ENCODE results near the gene HES2. TPM values are rescaled to one million over a fixed set of nuclear protein-coding genes. Genes with fewer than 3 reads are reported as not detected.

The HES2 gene
- total and polyA plus RNA-seq, 11 donors: 0.04 to 0.14 (median 0.12) TPM; not detected in 8

DNA sequence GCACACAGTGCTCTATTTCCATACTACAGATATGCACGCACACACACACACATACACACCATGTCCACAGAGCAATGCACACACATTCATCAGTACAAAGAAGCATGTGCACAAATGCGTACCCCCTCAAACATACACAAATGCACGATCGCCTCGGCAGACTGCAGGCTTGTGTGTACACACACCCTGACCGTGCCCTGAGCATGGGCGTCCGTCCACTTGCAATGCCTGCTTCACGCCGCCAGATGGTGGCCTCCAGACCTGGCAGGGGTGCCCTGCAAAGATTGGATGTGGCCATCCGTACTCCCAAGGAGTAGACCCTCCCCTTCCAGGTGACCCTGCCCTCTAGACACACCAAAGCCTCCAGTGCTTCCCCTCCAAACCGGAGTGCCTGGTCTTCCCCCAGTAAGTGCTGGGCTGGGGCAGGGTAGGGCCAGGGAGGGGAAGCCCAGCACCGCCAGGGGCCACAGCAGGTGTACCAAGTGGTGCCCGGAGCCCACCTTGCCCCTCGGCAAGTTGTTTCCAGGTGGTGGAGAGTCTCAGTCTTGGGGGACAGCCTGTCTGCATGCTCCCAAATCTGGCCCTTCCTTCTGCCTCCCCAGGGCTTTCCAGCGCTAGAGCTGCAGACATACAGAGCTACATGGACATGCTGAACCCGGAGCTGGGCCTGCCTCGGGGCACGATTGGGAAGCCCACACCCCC is 25.5 kb upstream of the HES2 start:
- TF ChIP-seq, protein P1, sequence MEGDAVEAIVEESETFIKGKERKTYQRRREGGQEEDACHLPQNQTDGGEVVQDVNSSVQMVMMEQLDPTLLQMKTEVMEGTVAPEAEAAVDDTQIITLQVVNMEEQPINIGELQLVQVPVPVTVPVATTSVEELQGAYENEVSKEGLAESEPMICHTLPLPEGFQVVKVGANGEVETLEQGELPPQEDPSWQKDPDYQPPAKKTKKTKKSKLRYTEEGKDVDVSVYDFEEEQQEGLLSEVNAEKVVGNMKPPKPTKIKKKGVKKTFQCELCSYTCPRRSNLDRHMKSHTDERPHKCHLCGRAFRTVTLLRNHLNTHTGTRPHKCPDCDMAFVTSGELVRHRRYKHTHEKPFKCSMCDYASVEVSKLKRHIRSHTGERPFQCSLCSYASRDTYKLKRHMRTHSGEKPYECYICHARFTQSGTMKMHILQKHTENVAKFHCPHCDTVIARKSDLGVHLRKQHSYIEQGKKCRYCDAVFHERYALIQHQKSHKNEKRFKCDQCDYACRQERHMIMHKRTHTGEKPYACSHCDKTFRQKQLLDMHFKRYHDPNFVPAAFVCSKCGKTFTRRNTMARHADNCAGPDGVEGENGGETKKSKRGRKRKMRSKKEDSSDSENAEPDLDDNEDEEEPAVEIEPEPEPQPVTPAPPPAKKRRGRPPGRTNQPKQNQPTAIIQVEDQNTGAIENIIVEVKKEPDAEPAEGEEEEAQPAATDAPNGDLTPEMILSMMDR (IDR thresholded peaks at IDR 0.05): peak; percentile 41 to 63 (median 50)
- no peak for TF ChIP-seq POLR2A (IDR thresholded peaks at IDR 0.05)
- no peak for DNase-seq
- H3K9me3 ChIP-seq: no peaks in the 10 kb centered on the region
- intact Hi-C loops (cut with DNase I): no loop called here
- ATAC-seq: peak; percentile 36 to 70 (median 44)
- H3K4me3 ChIP-seq: no peak overlapping the region
- H3K4me1 ChIP-seq: peaks cover 0 to 32% (median 0%) of the 10 kb centered on the region in 12 donors
- H3K27me3 ChIP-seq: peaks cover 36 to 86% (median 54%) of the 10 kb centered on the region in 9 donors
- WGBS, 4 donors: 49 to 54% (median 52%) methylated on average over 13 to 19 of the region's 19 CpGs
- no peak overlapping the region for H3K27ac ChIP-seq
- H3K36me3 ChIP-seq: no peaks in the 10 kb centered on the region

DNA sequence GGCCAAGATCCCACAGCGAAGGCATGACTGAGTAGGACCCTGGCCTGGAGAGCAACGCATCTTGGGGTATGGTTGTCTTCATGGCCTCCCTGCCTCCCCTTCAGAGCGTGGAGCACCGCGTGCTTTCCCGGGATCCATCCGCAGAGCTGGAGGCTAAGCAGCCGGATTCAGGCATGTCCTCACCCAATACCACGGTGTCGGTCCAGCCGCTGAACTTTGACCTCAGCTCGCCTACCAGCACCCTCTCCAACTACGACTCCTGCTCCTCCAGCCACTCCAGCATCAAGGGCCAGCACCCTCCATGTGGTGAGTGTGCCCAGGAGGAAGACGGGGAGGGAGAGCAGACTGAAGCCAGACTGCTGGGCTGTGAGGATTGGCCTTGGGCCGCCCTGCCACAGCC is 24.7 kb upstream of the HES2 start:
- 86 to 91% (median 90%) methylated on average over 12 to 15 of the region's 15 CpGs for WGBS, 4 donors
- ATAC-seq (no peak), DNase-seq (no peak)
- TF ChIP-seq, protein P1 (IDR thresholded peaks at IDR 0.05): no peak
- no peak for TF ChIP-seq POLR2A (IDR thresholded peaks at IDR 0.05)
- intact Hi-C loops (cut with DNase I): no loop called here
- Histone ChIP-seq H3K4me1 (peaks cover 0 to 35% (median 0%) of the 10 kb centered on the region in 12 donors), H3K9me3 (no peaks in the 10 kb centered on the region), H3K27ac (no peak overlapping the region), H3K36me3 (no peaks in the 10 kb centered on the region), H3K4me3 (no peak overlapping the region), H3K27me3 (peaks cover 35 to 86% (median 52%) of the 10 kb centered on the region in 9 donors)

DNA sequence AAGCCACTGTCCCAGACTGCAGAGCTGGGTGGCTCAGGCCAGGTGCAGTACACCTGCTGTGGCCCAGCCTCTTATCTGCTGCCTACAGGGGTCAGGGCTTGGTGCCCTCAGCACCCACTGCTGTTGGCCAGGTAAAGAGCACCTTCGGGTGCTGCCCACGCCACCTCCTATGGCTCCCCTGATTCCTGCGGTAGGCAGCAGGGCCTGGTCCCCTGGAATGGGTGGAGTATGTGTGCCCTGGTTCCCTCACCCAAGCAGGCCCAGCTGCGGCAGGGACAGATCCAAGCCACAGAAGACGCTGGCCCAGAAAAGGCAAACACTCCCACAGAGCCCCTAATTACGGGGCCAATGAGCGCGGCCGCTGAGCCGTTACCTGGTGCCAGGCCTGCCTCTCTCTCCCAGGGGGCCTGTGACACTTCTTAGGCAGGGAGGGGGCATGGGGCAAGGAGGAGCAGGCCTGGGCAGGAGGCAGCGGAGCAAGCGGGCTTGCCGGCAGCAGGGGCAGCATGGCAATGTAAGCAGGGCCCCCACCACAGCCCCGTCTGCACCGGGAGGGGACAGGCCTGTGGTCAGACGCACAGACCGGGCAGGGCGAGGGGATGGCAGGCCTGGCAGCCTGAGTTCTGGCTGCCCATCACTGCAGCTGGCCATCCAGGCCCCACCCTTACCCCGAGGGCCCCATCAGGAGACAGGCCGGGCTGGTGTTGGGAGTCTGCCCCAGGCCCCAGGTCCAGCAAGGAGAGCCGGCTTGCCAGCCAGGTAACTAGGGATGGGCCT is 23.8 kb upstream of the HES2 start:
- Histone ChIP-seq H3K36me3 (no peaks in the 10 kb centered on the region), H3K27ac (no peak overlapping the region), H3K4me1 (peaks cover 0 to 27% (median 0%) of the 10 kb centered on the region in 12 donors), H3K27me3 (peaks cover 29 to 86% (median 44%) of the 10 kb centered on the region in 9 donors), H3K4me3 (no peak overlapping the region), H3K9me3 (no peaks in the 10 kb centered on the region)
- no peak for ATAC-seq
- TF ChIP-seq, protein P1 (IDR thresholded peaks at IDR 0.05): no peak
- no peak for TF ChIP-seq POLR2A (IDR thresholded peaks at IDR 0.05)
- DNase-seq: no peak
- WGBS, 4 donors: 87 to 94% (median 89%) methylated on average over 12 to 21 of the region's 21 CpGs
- intact Hi-C loops (cut with DNase I): no loop called here

DNA sequence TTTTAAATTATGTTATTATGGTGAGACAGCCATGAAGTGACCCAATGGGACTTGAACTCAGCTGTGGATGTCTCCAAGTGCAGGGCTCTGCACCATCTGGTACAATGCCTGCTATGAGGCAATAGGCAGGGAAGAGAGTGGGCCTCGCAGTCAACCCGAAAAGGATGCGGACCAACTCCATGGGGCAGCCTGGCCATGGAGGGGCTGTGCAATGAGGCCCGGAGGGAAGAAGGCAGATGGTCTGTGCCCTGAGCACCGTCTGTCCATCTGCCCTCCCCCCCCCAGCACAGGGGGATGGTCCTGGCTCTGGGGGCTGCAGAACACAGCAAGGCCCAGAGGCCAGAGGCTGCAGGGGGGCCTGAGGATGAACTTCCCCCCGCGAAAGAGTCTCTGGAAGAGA is 21.9 kb upstream of the HES2 start:
- H3K9me3 ChIP-seq: no peaks in the 10 kb centered on the region
- H3K27ac ChIP-seq: no peak overlapping the region
- intact Hi-C loops (cut with DNase I): no loop called here
- 72 to 100% (median 79%) methylated on average over 4 to 7 of the region's 7 CpGs for WGBS, 4 donors
- H3K36me3 ChIP-seq: no peaks in the 10 kb centered on the region
- peaks cover 12 to 81% (median 36%) of the 10 kb centered on the region in 9 donors for H3K27me3 ChIP-seq
- TF ChIP-seq, protein P1 (IDR thresholded peaks at IDR 0.05): no peak
- TF ChIP-seq POLR2A (IDR thresholded peaks at IDR 0.05): no peak
- peaks cover 0 to 9% (median 0%) of the 10 kb centered on the region in 12 donors for H3K4me1 ChIP-seq
- ATAC-seq: no peak
- H3K4me3 ChIP-seq: no peak overlapping the region
- DNase-seq: no peak

Measured in heart left ventricle (tissue), 16 donors.